Adrenal gland (tissue), 5 donors: ENCODE results near the gene RHBDF2.

ENCODE experiments used
- CTCF ChIP-seq, 6 experiments: fragments of 450-650 bp in 4 of 6; fragments of 200-600 bp in 2 of 6; sonication (generic) in 1 of 6; IDR thresholded peaks; 1 replicate in 5 of 6; 2 replicates in 1 of 6; pipeline versions ENCODE4 v1.5.1 to v1.8.0; 2016 to 2021; ENCODE audit warnings: antibody characterized with exemption in 6 of 6, mild to moderate bottlenecking in 2 of 6, moderate library complexity in 1 of 6
- POLR2A ChIP-seq, 2 donors: fragments of 450-650 bp; IDR thresholded peaks; one replicate each; pipeline ENCODE4 v1.6.1; 2017; ENCODE audit warnings: antibody characterized with exemption in 2 of 2, mild to moderate bottlenecking in 2 of 2, moderate library complexity in 1 of 2
- donor health status: DM: no; HTN: no; CAD: no.

- no peak for TF ChIP-seq POLR2A (IDR thresholded peaks at IDR 0.05)
- TF ChIP-seq CTCF (IDR thresholded peaks at IDR 0.05) = no peak
Measured at GRCh38 chr17:76529224-76530094, 28.2 kb upstream of the RHBDF2 start.
